H9 (cell line): ENCODE data around the gene TSPAN8. TPM values are rescaled to one million over a fixed set of nuclear protein-coding genes. Genes with fewer than 3 reads are reported as not detected.

Experiments
- DNase-seq: peaks from one replicate; pipeline ENCODE4 v3.0.0-alpha.2; 2017
- H2AFZ ChIP-seq: one replicate; pipeline ENCODE4 v1.6.1; 2013; ENCODE audit warnings: mild to moderate bottlenecking, low read length, control low read depth, moderate library complexity
- H2AK5ac ChIP-seq: 2 replicates; pipeline ENCODE4 v1.6.1; 2013; ENCODE audit warnings: low read length, control low read depth, mixed read lengths; ENCODE audit not compliant: insufficient read length
- H2BK120ac ChIP-seq: one replicate; pipeline ENCODE4 v1.6.1; 2013; ENCODE audit warnings: low read depth, mild to moderate bottlenecking, low read length, control low read depth, inconsistent platforms; ENCODE audit not compliant: poor library complexity, severe bottlenecking
- H2BK12ac ChIP-seq: 2 replicates; pipeline ENCODE4 v1.6.1; 2013; ENCODE audit warnings: low read length, control low read depth, mixed read lengths, low read depth; ENCODE audit not compliant: insufficient read length
- H2BK15ac ChIP-seq: 2 replicates; pipeline ENCODE4 v1.6.1; 2013; ENCODE audit warnings: low read depth, low read length, control low read depth
- H2BK20ac ChIP-seq: one replicate; pipeline ENCODE4 v1.6.1; 2013; ENCODE audit warnings: low read depth, mild to moderate bottlenecking, low read length, control low read depth, inconsistent platforms; ENCODE audit not compliant: poor library complexity, severe bottlenecking
- H2BK5ac ChIP-seq: 2 replicates; pipeline ENCODE4 v1.6.1; 2013; ENCODE audit warnings: low read length, control low read depth, mixed read lengths; ENCODE audit not compliant: insufficient read length
- H3K14ac ChIP-seq: 2 replicates; pipeline ENCODE4 v1.6.1; 2013; ENCODE audit warnings: low read length, control low read depth; ENCODE audit not compliant: insufficient read depth
- H3K18ac ChIP-seq: 2 replicates; pipeline ENCODE4 v1.6.1; 2013; ENCODE audit warnings: low read depth, mild to moderate bottlenecking, mixed read lengths, low read length, control low read depth; ENCODE audit not compliant: insufficient read length
- H3K23ac ChIP-seq: 2 replicates; pipeline ENCODE4 v1.6.1; 2013; ENCODE audit warnings: low read length, control low read depth, mixed read lengths, low read depth; ENCODE audit not compliant: insufficient read length
- H3K23me2 ChIP-seq: 2 replicates; pipeline ENCODE4 v1.6.1; 2013; ENCODE audit warnings: low read depth, mild to moderate bottlenecking, mixed read lengths, low read length, control low read depth; ENCODE audit not compliant: insufficient read length, poor library complexity, severe bottlenecking
- H3K27ac ChIP-seq: 2 replicates; pipeline ENCODE4 v1.5.1; 2013; ENCODE audit warnings: low read length, control low read depth, mixed read lengths, low read depth; ENCODE audit not compliant: insufficient read length
- H3K27me3 ChIP-seq: 2 replicates; pipeline ENCODE4 v1.6.1; 2013; ENCODE audit warnings: low read length, control low read depth, inconsistent platforms; ENCODE audit not compliant: insufficient read depth
- H3K4ac ChIP-seq: 2 replicates; pipeline ENCODE4 v1.6.1; 2013; ENCODE audit warnings: low read depth, mild to moderate bottlenecking, control low read depth, inconsistent platforms, low read length, moderate library complexity
- H3K4me1 ChIP-seq: 2 replicates; pipeline ENCODE4 v1.6.1; 2013; ENCODE audit warnings: low read length, control low read depth, inconsistent platforms; ENCODE audit not compliant: insufficient read depth
- H3K4me2 ChIP-seq: 2 replicates; pipeline ENCODE4 v1.6.1; 2013; ENCODE audit warnings: low read length, control low read depth, mixed read lengths; ENCODE audit not compliant: insufficient read length, insufficient read depth
- H3K56ac ChIP-seq: 2 replicates; pipeline ENCODE4 v1.6.1; 2013; ENCODE audit warnings: low read depth, mild to moderate bottlenecking, mixed read lengths, low read length, control low read depth; ENCODE audit not compliant: insufficient read length
- H3K79me1 ChIP-seq: 2 replicates; pipeline ENCODE4 v1.6.1; 2013; ENCODE audit warnings: low read depth, mild to moderate bottlenecking, moderate library complexity, low read length, control low read depth, inconsistent platforms; ENCODE audit not compliant: insufficient read depth, poor library complexity, severe bottlenecking
- H3K79me2 ChIP-seq: 2 replicates; pipeline ENCODE4 v1.6.1; 2013; ENCODE audit warnings: low read length, control low read depth, inconsistent platforms; ENCODE audit not compliant: insufficient read depth
- H3K9ac ChIP-seq: 2 replicates; pipeline ENCODE4 v1.6.1; 2013; ENCODE audit warnings: low read length, control low read depth, mixed read lengths; ENCODE audit not compliant: insufficient read length; ENCODE audit errors: extremely low read depth
- H3K9me3 ChIP-seq: one replicate; pipeline ENCODE4 v1.6.1; 2013; ENCODE audit warnings: low read depth, low read length, inconsistent platforms; ENCODE audit not compliant: control insufficient read depth
- H3T11ph ChIP-seq: one replicate; pipeline ENCODE4 v1.6.1; 2013; ENCODE audit warnings: mild to moderate bottlenecking, low read length, control low read depth, inconsistent platforms
- H4K20me1 ChIP-seq: one replicate; pipeline ENCODE4 v1.6.1; 2013; ENCODE audit not compliant: control insufficient read depth, insufficient read length, insufficient read depth
- H4K5ac ChIP-seq: 2 replicates; pipeline ENCODE4 v1.6.1; 2013; ENCODE audit warnings: low read depth, mild to moderate bottlenecking, mixed read lengths, low read length, control low read depth; ENCODE audit not compliant: insufficient read length
- H4K8ac ChIP-seq: replicated peaks from 2 replicates; pipeline ENCODE4 v1.6.1; 2013; ENCODE audit warnings: low read length, control low read depth, mixed read lengths, low read depth; ENCODE audit not compliant: insufficient read length
- H4K91ac ChIP-seq: 2 replicates; pipeline ENCODE4 v1.6.1; 2013; ENCODE audit warnings: low read depth, mild to moderate bottlenecking, moderate library complexity, mixed read lengths, low read length, control low read depth; ENCODE audit not compliant: insufficient read length
- H3K27ac Mint-ChIP-seq, 3 experiments: 2 replicates in 2 of 3; 3 replicates in 1 of 3; pipeline ENCODE4 v1.8.0; 2020 to 2021; ENCODE audit warnings: mixed read lengths in 3 of 3, mild to moderate bottlenecking in 1 of 3, moderate library complexity in 1 of 3
- H3K27me3 Mint-ChIP-seq: 2 replicates; pipeline ENCODE4 v1.8.0; 2021; ENCODE audit warnings: low read depth, mild to moderate bottlenecking, moderate library complexity, mixed read lengths
- H3K36me3 Mint-ChIP-seq, 3 experiments: 2 replicates in 2 of 3; 3 replicates in 1 of 3; pipeline ENCODE4 v1.8.0; 2020 to 2021; ENCODE audit warnings: low read depth in 3 of 3, mixed read lengths in 3 of 3; ENCODE audit not compliant: insufficient read depth in 1 of 3
- H3K4me1 Mint-ChIP-seq, 2 experiments: 2 replicates each; pipeline ENCODE4 v1.8.0; 2020; ENCODE audit warnings: mixed read lengths in 2 of 2
- H3K4me3 Mint-ChIP-seq, 2 experiments: 2 replicates in 1 of 2; 3 replicates in 1 of 2; pipeline ENCODE4 v1.8.0; 2020 to 2021; ENCODE audit warnings: mild to moderate bottlenecking in 2 of 2, mixed read lengths in 2 of 2, moderate library complexity in 1 of 2
- H3K9me3 Mint-ChIP-seq, 2 experiments: 2 replicates in 1 of 2; 3 replicates in 1 of 2; pipeline ENCODE4 v1.8.0; 2020; ENCODE audit warnings: mild to moderate bottlenecking in 2 of 2, mixed read lengths in 2 of 2, moderate library complexity in 1 of 2
- CTCF ChIP-seq: fragments of 200-600 bp; sonication (generic); conservative IDR thresholded peaks from 3 replicates; pipeline ENCODE4 v1.8.0; 2021; ENCODE audit warnings: antibody characterized with exemption, mild to moderate bottlenecking
- whole genome bisulfite sequencing: extraction: QIAGEN DNeasy Blood & Tissue Kit; methylation state at CpG from one replicate; pipeline ENCODE4 v1.1.7; 2013; ENCODE audit warnings: missing lambda C conversion rate, low lambda C conversion rate, mixed read lengths; ENCODE audit not compliant: insufficient read length; ENCODE audit errors: extremely low coverage; 5-methylcytosine and 5-hydroxymethylcytosine counted together
- total RNA-seq: library from RNA; stranded (reverse); gene quantifications from 2 replicates; pipeline ENCODE4 v1.2.1, GENCODE V29; 2021

The TSPAN8 gene
- total RNA-seq, 1 experiment from 2014 or later = not detected

- no peak for TF ChIP-seq CTCF
- Mint-ChIP-seq H3K9me3 (no peaks in the 10 kb centered on the region), H3K4me3 (no peak overlapping the region), H3K27ac (no peak overlapping the region), H3K36me3 (no peaks in the 10 kb centered on the region), H3K27me3 (no peaks in the 10 kb centered on the region), H3K4me1 (peaks cover 7 to 11% of the 10 kb centered on the region in 2 experiments)
- Histone ChIP-seq H2BK20ac (no peak overlapping the region), H2AK5ac (no peak overlapping the region), H3K79me2 (no peaks in the 10 kb centered on the region), H3K23ac (no peak overlapping the region), H4K8ac (no peak overlapping the region), H4K20me1 (no peaks in the 10 kb centered on the region), H3K27ac (no peak overlapping the region), H2BK120ac (no peak overlapping the region), H3K4me2 (no peak overlapping the region), H2BK12ac (no peak overlapping the region), H3K4ac (no peak overlapping the region), H2AFZ (no peak overlapping the region), H3K9me3 (no peaks in the 10 kb centered on the region), H3K4me1 (no peaks in the 10 kb centered on the region), H3K9ac (no peak overlapping the region), H3T11ph (no peak overlapping the region), H4K91ac (no peak overlapping the region), H3K56ac (no peak overlapping the region), H2BK5ac (no peak overlapping the region), H4K5ac (no peak overlapping the region), H3K23me2 (no peaks in the 10 kb centered on the region), H2BK15ac (no peak overlapping the region), H3K18ac (no peak overlapping the region), H3K79me1 (no peaks in the 10 kb centered on the region), H3K14ac (no peak overlapping the region), H3K27me3 (no peaks in the 10 kb centered on the region)
- no peak for DNase-seq
- WGBS = no CpG with 5 or more reads among the region's 5 CpGs
Observed at GRCh38 chr12:71142956-71143355, 14.8 kb downstream of the TSPAN8 start.
